ENCODE results near the gene HDDC2. TPM values are rescaled to one million over a fixed set of nuclear protein-coding genes. Genes with fewer than 3 reads are reported as not detected.

Gene HDDC2
- total and polyA plus RNA-seq, 9 of the 15 experiments (the other 6 are each of a cell fraction or from before 2014, with no cell fraction given): 194 to 632 (median 294) TPM

DNA sequence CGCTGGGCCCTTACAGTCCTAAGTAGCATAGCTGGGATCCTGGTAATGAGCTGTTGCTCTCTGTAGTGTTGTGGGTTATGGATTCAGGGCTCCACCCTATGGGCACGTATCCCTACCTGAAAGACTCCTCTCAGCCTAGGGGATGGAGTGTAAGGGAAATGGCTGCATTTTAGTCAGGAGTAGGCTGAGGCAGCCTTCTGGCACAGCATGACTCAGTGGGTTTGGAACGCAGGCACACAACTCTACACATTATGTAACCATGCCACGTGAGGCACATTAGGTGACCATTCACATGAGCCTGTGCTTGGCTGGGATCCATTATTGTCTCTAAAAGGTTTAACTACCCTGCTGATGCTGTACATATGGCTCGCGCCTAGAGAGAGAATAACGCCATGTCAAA, 27.8 kb downstream of the HDDC2 start:
- ATAC-seq (peak; percentile 45), FAIRE-seq (no peak), DNase-seq (ENCODE audit: extremely low read depth in 1 of 4, low spot score in 3 of 4) (no peak)
- POLR2A ChIA-PET: interaction anchor here (0.6 to 1.6 kb wide), 4 partner anchors 8 to 700 kb away, joined by 3 to 5 read pairs (median 4); no protein-coding TSS in a partner anchor
- in situ Hi-C loops (cut with MboI) (no loop called here), intact Hi-C loops (cut with micrococcal nuclease) (no loop called here)
- H3K4me1 ChIP-seq (replicated peaks in 1 of 2; ENCODE audit: control insufficient read depth in 2 of 2, insufficient read depth in 2 of 2, low read length in 2 of 2): no peaks in the 10 kb centered on the region
- peaks cover 8% of the 10 kb centered on the region; the same call in 2 of the 3 replicates for H3K79me2 ChIP-seq (ENCODE audit: control insufficient read depth, insufficient read depth, low read length)
- TF ChIP-seq, protein P1, sequence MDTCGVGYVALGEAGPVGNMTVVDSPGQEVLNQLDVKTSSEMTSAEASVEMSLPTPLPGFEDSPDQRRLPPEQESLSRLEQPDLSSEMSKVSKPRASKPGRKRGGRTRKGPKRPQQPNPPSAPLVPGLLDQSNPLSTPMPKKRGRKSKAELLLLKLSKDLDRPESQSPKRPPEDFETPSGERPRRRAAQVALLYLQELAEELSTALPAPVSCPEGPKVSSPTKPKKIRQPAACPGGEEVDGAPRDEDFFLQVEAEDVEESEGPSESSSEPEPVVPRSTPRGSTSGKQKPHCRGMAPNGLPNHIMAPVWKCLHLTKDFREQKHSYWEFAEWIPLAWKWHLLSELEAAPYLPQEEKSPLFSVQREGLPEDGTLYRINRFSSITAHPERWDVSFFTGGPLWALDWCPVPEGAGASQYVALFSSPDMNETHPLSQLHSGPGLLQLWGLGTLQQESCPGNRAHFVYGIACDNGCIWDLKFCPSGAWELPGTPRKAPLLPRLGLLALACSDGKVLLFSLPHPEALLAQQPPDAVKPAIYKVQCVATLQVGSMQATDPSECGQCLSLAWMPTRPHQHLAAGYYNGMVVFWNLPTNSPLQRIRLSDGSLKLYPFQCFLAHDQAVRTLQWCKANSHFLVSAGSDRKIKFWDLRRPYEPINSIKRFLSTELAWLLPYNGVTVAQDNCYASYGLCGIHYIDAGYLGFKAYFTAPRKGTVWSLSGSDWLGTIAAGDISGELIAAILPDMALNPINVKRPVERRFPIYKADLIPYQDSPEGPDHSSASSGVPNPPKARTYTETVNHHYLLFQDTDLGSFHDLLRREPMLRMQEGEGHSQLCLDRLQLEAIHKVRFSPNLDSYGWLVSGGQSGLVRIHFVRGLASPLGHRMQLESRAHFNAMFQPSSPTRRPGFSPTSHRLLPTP (IDR thresholded peaks at IDR 0.05; ENCODE audit: borderline replicate concordance, extremely low read depth, insufficient read length): no peak
- TF ChIP-seq, protein P2, sequence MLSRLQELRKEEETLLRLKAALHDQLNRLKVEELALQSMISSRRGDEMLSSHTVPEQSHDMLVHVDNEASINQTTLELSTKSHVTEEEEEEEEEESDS (CRISPR knock-in tag; IDR thresholded peaks at IDR 0.05): no peak
- TF ChIP-seq, protein P3, sequence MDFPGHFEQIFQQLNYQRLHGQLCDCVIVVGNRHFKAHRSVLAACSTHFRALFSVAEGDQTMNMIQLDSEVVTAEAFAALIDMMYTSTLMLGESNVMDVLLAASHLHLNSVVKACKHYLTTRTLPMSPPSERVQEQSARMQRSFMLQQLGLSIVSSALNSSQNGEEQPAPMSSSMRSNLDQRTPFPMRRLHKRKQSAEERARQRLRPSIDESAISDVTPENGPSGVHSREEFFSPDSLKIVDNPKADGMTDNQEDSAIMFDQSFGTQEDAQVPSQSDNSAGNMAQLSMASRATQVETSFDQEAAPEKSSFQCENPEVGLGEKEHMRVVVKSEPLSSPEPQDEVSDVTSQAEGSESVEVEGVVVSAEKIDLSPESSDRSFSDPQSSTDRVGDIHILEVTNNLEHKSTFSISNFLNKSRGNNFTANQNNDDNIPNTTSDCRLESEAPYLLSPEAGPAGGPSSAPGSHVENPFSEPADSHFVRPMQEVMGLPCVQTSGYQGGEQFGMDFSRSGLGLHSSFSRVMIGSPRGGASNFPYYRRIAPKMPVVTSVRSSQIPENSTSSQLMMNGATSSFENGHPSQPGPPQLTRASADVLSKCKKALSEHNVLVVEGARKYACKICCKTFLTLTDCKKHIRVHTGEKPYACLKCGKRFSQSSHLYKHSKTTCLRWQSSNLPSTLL (IDR thresholded peaks at IDR 0.05): no peak
- TF ChIP-seq POLR2A (conservative IDR thresholded peaks at IDR 0.05) (peak; percentile 40), NFIC (IDR thresholded peaks at IDR 0.05) (0 out of 2 replicates have a peak, but pooled peaks have one; percentile 3), SUPT5H (IDR thresholded peaks at IDR 0.05) (0 out of 2 replicates have a peak, but pooled peaks have one; percentile 42), POLR2B (IDR thresholded peaks at IDR 0.05; ENCODE audit: low read depth, partially characterized antibody) (peak; percentile 24), POLR2G (IDR thresholded peaks at IDR 0.05; ENCODE audit: low read depth, low read length) (peak; percentile 12; the same call in 1 of the 2 replicates)
- no peak overlapping the region for H2AFZ ChIP-seq (ENCODE audit: low read depth, low read length)
- 0 out of 2 replicates have a peak, but pooled peaks cover 3% of the 10 kb centered on the region for H4K20me1 ChIP-seq (replicated peaks; ENCODE audit: control insufficient read depth, insufficient read depth, low read length)
- WGBS (ENCODE audit: insufficient coverage, low coverage, missing lambda C conversion rate): 92% methylated on average over 6 of the region's 7 CpGs
- H3K4me2 ChIP-seq (ENCODE audit: insufficient read depth, low read length): no peak overlapping the region
- CTCF ChIA-PET (ENCODE audit: low intra/inter-chr PET ratio): no interaction called here
- BruUV-seq (replicated peaks): no TSS peak
- H3K9me1 ChIP-seq (ENCODE audit: control insufficient read depth, insufficient read depth, low read length): no peaks in the 10 kb centered on the region
- H3K4me3 ChIP-seq: no peak overlapping the region
- H3K36me3 ChIP-seq (ENCODE audit: control insufficient read depth, insufficient read depth, low read length): peaks cover 74% of the 10 kb centered on the region
- no peaks in the 10 kb centered on the region for H3K27me3 ChIP-seq (ENCODE audit: control insufficient read depth in 2 of 2, insufficient read depth in 2 of 2, low read length in 2 of 2)
- H3K9ac ChIP-seq (ENCODE audit: insufficient read depth in 1 of 2, low read depth in 2 of 2, low read length in 2 of 2): no peak overlapping the region
- H3K27ac ChIP-seq (ENCODE audit: extremely low read depth, low read depth, low read length): no peak overlapping the region
- H3K9me3 ChIP-seq (replicated peaks; ENCODE audit: control insufficient read depth, insufficient read depth, low read depth, low read length): no peaks in the 10 kb centered on the region
